Measurements from ENCODE around the gene HADHB.

HADHB gene

GRCh38 chr2:26216587-26216986, 28.2 kb upstream of the HADHB start:
- TF ChIP-seq SIN3A (IDR thresholded peaks at IDR 0.05; ENCODE audit: borderline replicate concordance, insufficient read depth, low read length) (no peak), TAF1 (IDR thresholded peaks at IDR 0.05; ENCODE audit: borderline replicate concordance, insufficient read depth, low read length) (no peak), FOXP2 (optimal IDR thresholded peaks at IDR 0.05; ENCODE audit: borderline replicate concordance, extremely low read depth, extremely low read length, insufficient read depth) (no peak), POLR2AphosphoS5 (IDR thresholded peaks at IDR 0.05; ENCODE audit: low read depth, low read length) (no peak)
- TF ChIP-seq, protein P1, sequence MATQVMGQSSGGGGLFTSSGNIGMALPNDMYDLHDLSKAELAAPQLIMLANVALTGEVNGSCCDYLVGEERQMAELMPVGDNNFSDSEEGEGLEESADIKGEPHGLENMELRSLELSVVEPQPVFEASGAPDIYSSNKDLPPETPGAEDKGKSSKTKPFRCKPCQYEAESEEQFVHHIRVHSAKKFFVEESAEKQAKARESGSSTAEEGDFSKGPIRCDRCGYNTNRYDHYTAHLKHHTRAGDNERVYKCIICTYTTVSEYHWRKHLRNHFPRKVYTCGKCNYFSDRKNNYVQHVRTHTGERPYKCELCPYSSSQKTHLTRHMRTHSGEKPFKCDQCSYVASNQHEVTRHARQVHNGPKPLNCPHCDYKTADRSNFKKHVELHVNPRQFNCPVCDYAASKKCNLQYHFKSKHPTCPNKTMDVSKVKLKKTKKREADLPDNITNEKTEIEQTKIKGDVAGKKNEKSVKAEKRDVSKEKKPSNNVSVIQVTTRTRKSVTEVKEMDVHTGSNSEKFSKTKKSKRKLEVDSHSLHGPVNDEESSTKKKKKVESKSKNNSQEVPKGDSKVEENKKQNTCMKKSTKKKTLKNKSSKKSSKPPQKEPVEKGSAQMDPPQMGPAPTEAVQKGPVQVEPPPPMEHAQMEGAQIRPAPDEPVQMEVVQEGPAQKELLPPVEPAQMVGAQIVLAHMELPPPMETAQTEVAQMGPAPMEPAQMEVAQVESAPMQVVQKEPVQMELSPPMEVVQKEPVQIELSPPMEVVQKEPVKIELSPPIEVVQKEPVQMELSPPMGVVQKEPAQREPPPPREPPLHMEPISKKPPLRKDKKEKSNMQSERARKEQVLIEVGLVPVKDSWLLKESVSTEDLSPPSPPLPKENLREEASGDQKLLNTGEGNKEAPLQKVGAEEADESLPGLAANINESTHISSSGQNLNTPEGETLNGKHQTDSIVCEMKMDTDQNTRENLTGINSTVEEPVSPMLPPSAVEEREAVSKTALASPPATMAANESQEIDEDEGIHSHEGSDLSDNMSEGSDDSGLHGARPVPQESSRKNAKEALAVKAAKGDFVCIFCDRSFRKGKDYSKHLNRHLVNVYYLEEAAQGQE (IDR thresholded peaks at IDR 0.05; ENCODE audit: insufficient read depth in 1 of 2, low read depth in 2 of 2, low read length in 2 of 2) = no peak

DNA sequence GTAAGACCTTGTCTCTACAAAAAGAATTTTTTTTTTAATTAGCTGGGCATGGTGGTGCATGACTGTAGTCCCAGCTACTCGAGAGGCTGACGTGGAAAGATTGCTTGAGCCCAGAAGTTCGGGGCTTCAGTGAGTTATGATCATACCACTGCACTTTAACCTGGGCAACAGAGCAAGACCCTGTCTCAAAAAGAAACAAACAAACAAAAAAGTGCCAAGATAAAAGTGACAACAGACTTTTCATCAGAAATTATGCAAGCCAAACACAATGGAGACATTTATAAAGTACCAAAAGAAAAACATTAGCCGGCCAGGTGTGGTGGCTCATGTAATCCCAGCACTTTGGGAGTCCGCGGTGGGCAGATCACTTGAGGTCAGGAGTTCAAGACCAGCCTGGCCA, 27.0 kb upstream of the HADHB start:
- no peak for TF ChIP-seq SIN3A (IDR thresholded peaks at IDR 0.05; ENCODE audit: borderline replicate concordance, insufficient read depth, low read length)
- TF ChIP-seq, protein P1 (IDR thresholded peaks at IDR 0.05; ENCODE audit: insufficient read depth in 1 of 2, low read depth in 2 of 2, low read length in 2 of 2) = no peak
- TF ChIP-seq FOXP2 (optimal IDR thresholded peaks at IDR 0.05; ENCODE audit: borderline replicate concordance, extremely low read depth, extremely low read length, insufficient read depth) = no peak
- TF ChIP-seq TAF1 (IDR thresholded peaks at IDR 0.05; ENCODE audit: borderline replicate concordance, insufficient read depth, low read length) = no peak
- TF ChIP-seq POLR2AphosphoS5 (IDR thresholded peaks at IDR 0.05; ENCODE audit: low read depth, low read length) = no peak

DNA sequence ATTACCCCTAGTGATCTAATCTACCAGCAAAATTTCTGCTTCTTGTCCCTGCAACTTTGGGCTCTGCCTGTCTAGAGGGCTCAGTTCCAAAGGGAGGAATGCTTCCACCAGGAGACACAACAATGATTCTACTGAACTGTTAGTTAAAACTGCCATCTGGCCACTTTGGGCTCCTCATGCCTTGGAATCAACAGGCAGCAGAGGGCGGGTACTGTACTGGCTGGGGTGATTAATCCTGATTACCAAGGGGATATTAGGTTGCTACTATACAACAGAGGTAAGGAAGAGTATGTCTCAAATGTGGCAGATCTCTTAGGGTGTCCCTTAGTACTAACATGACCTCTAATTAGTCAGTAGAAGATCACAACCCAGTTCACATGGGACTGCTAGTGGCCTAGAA, 21.7 kb upstream of the HADHB start:
- TF ChIP-seq FOXP2 (optimal IDR thresholded peaks at IDR 0.05; ENCODE audit: borderline replicate concordance, extremely low read depth, extremely low read length, insufficient read depth) = no peak
- no peak for TF ChIP-seq POLR2AphosphoS5 (IDR thresholded peaks at IDR 0.05; ENCODE audit: low read depth, low read length)
- TF ChIP-seq, protein P1 (IDR thresholded peaks at IDR 0.05; ENCODE audit: insufficient read depth in 1 of 2, low read depth in 2 of 2, low read length in 2 of 2) = no peak
- no peak for TF ChIP-seq TAF1 (IDR thresholded peaks at IDR 0.05; ENCODE audit: borderline replicate concordance, insufficient read depth, low read length)
- no peak for TF ChIP-seq SIN3A (IDR thresholded peaks at IDR 0.05; ENCODE audit: borderline replicate concordance, insufficient read depth, low read length)

GRCh38 chr2:26224095-26224494, 20.6 kb upstream of the HADHB start:
- TF ChIP-seq, protein P1 (IDR thresholded peaks at IDR 0.05; ENCODE audit: insufficient read depth in 1 of 2, low read depth in 2 of 2, low read length in 2 of 2) = no peak
- TF ChIP-seq SIN3A (IDR thresholded peaks at IDR 0.05; ENCODE audit: borderline replicate concordance, insufficient read depth, low read length) (no peak), POLR2AphosphoS5 (IDR thresholded peaks at IDR 0.05; ENCODE audit: low read depth, low read length) (no peak), TAF1 (IDR thresholded peaks at IDR 0.05; ENCODE audit: borderline replicate concordance, insufficient read depth, low read length) (no peak), FOXP2 (optimal IDR thresholded peaks at IDR 0.05; ENCODE audit: borderline replicate concordance, extremely low read depth, extremely low read length, insufficient read depth) (no peak)

- TF ChIP-seq SIN3A (IDR thresholded peaks at IDR 0.05; ENCODE audit: borderline replicate concordance, insufficient read depth, low read length) (no peak), TAF1 (IDR thresholded peaks at IDR 0.05; ENCODE audit: borderline replicate concordance, insufficient read depth, low read length) (no peak), POLR2AphosphoS5 (IDR thresholded peaks at IDR 0.05; ENCODE audit: low read depth, low read length) (no peak), FOXP2 (optimal IDR thresholded peaks at IDR 0.05; ENCODE audit: borderline replicate concordance, extremely low read depth, extremely low read length, insufficient read depth) (no peak)
- TF ChIP-seq, protein P1 (IDR thresholded peaks at IDR 0.05; ENCODE audit: insufficient read depth in 1 of 2, low read depth in 2 of 2, low read length in 2 of 2) = no peak
Observed at GRCh38 chr2:26229595-26229994, 15.1 kb upstream of the HADHB start.
